ENCODE measurements around the gene FUBP3.
A peak's percentile ranks its signal among the peaks of the same experiment; 100 is the strongest.

FUBP3 gene

GRCh38 chr9:130654879-130655278 is 75.5 kb downstream of the FUBP3 start:
- in situ Hi-C loops (cut with HindIII; ENCODE audit: low pct_unique_long_range_greater_than_20kb, low sequenced_read_pairs) = no loop called here
- no peak for TF ChIP-seq JUND (IDR thresholded peaks at IDR 0.05; ENCODE audit: low read depth)
- DNase-seq (ENCODE audit: low read depth in 1 of 2, low spot score in 1 of 2) = no peak

GRCh38 chr9:130658893-130659698 is 79.7 kb downstream of the FUBP3 start:
- DNase-seq (ENCODE audit: low read depth in 1 of 2, low spot score in 1 of 2) = no peak
- TF ChIP-seq JUND (IDR thresholded peaks at IDR 0.05; ENCODE audit: low read depth) = no peak
- in situ Hi-C loops (cut with HindIII; ENCODE audit: low pct_unique_long_range_greater_than_20kb, low sequenced_read_pairs) = no loop called here

- TF ChIP-seq JUND (IDR thresholded peaks at IDR 0.05; ENCODE audit: low read depth) = no peak
- in situ Hi-C loops (cut with HindIII; ENCODE audit: low pct_unique_long_range_greater_than_20kb, low sequenced_read_pairs) = no loop called here
- DNase-seq (ENCODE audit: low read depth in 1 of 2, low spot score in 1 of 2) = no peak
Measured at GRCh38 chr9:130659699-130660248, 80.4 kb downstream of the FUBP3 start.

- in situ Hi-C loops (cut with HindIII; ENCODE audit: low pct_unique_long_range_greater_than_20kb, low sequenced_read_pairs) = no loop called here
- no peak for DNase-seq (ENCODE audit: low read depth in 1 of 2, low spot score in 1 of 2)
- TF ChIP-seq JUND (IDR thresholded peaks at IDR 0.05; ENCODE audit: low read depth) = no peak
Measured at GRCh38 chr9:130660326-130660682, 80.9 kb downstream of the FUBP3 start.

DNA sequence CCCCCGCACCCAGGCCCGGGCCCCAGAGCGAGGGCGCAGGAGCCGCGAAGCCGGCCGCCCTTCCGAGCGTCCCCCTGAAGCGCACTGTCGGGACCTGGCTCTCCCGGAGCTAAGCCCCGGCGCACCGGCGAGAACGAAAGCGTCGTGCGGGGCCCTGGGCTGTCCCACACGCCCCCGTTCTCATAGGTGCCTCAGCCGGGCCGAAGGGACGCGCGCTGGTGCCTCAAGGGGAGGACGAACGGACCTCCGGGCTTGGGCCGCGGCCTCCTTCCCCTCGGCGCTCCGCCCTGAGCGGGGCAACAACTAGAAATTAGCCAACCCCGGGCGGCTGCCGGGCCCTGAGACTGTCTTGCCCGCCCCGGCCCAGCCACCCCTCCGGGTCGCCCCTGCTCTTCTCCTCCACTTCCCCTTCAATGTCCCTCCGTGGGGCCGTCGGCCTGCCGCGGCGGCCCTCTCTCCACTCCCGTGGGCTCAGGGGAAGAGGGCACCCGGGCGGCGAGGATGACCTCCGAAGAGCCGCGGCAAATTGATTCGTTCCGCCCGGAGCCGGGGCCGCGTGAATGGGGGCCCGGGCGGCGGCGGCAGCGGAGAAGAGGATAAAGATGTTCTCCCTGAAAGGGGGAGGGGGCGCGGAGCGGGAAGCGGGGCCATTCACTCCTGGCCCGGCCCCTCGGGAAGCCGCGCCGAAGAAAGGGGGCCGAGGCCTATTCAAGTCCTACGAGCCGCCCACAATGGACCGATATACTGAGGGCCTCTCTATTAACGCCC is 81.5 kb downstream of the FUBP3 start:
- DNase-seq (ENCODE audit: low read depth in 1 of 2, low spot score in 1 of 2) = no peak
- TF ChIP-seq JUND (IDR thresholded peaks at IDR 0.05; ENCODE audit: low read depth) = no peak
- in situ Hi-C loops (cut with HindIII; ENCODE audit: low pct_unique_long_range_greater_than_20kb, low sequenced_read_pairs) = no loop called here

DNA sequence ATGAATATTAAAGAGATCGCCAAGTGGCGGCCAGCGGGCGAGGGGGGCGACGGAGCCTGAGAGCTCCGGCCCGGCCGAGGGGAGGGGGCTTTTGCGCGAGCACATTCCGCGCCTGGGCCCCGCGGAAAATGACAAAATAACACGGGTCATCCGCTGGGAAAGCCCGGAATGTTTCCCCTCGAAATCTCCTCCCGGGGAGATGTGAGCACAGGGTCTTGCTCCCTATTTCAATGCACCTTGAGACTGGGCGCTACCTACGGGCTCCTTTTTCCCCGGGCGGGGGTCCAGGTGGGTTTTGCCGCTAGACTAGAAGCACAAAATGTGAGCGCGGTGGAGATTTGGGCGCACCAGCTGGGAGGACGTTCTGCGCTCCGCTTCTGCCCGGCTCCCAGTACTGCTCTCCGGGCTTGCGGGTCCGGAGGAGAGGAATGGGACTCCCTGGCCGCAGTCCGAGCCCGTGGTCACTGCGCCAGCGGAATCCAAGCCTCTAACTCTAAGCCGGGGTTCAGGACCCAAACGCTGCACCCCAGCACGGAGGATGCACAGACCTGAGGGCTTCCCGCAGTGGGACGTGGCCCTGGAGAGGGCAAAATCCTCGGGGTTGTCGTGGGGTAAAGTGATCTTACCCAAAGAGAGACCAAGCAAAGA is 82.2 kb downstream of the FUBP3 start:
- no peak for TF ChIP-seq JUND (IDR thresholded peaks at IDR 0.05; ENCODE audit: low read depth)
- in situ Hi-C loops (cut with HindIII; ENCODE audit: low pct_unique_long_range_greater_than_20kb, low sequenced_read_pairs) = no loop called here
- no peak for DNase-seq (ENCODE audit: low read depth in 1 of 2, low spot score in 1 of 2)

- in situ Hi-C loops (cut with HindIII; ENCODE audit: low pct_unique_long_range_greater_than_20kb, low sequenced_read_pairs) = no loop called here
- no peak for DNase-seq (ENCODE audit: low read depth in 1 of 2, low spot score in 1 of 2)
- TF ChIP-seq JUND (IDR thresholded peaks at IDR 0.05; ENCODE audit: low read depth) = no peak
Measured at GRCh38 chr9:130662099-130662969, 83.0 kb downstream of the FUBP3 start.

GRCh38 chr9:130662970-130663257 is 83.5 kb downstream of the FUBP3 start:
- in situ Hi-C loops (cut with HindIII; ENCODE audit: low pct_unique_long_range_greater_than_20kb, low sequenced_read_pairs) = no loop called here
- no peak for TF ChIP-seq JUND (IDR thresholded peaks at IDR 0.05; ENCODE audit: low read depth)
- DNase-seq (ENCODE audit: low read depth in 1 of 2, low spot score in 1 of 2) = no peak

DNA sequence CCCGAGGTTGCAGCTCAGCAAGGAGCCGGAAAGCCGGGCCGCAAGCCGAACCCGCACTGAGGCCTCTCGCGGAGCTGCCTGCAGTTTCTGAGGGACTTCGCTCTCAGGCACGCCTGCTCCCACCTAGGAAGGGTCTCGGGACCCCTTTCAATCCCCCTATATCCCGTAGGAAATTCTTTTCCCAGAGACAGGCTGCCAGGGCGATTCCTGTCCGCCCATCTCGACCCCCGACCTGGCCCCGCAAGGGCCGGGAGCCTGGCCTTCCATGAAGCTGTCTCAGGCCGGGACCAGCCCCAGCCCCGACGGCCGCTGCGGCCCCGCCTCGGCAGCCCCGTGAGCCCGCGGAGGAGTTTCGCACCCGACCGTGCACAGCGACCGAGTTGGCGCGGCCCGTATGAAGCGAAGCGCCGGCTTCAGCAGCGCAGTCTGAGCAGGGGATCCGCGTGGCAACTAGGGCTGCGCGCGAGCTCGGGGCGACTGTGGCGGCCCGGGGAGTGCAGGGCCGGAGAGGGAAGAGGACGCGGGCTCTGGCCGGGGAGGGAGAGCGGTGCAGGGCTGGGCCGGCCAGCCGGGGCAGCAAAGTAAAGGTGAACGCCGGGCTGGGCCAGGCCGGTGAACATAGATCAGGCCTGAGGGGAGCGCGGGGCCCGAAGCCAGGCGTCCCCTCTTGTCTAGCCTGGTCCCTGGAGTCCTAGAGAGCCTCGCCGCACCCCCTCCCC is 84.0 kb downstream of the FUBP3 start:
- in situ Hi-C loops (cut with HindIII; ENCODE audit: low pct_unique_long_range_greater_than_20kb, low sequenced_read_pairs) = no loop called here
- DNase-seq (ENCODE audit: low read depth in 1 of 2, low spot score in 1 of 2) = peak; percentile 31 to 85
- no peak for TF ChIP-seq JUND (IDR thresholded peaks at IDR 0.05; ENCODE audit: low read depth)

GRCh38 chr9:130663977-130664250 is 84.5 kb downstream of the FUBP3 start:
- no peak for TF ChIP-seq JUND (IDR thresholded peaks at IDR 0.05; ENCODE audit: low read depth)
- no peak for DNase-seq (ENCODE audit: low read depth in 1 of 2, low spot score in 1 of 2)
- in situ Hi-C loops (cut with HindIII; ENCODE audit: low pct_unique_long_range_greater_than_20kb, low sequenced_read_pairs) = no loop called here

GRCh38 chr9:130664251-130665028 is 85.1 kb downstream of the FUBP3 start, which contains the start of gene PRDM12:
TSS of gene PRDM12 (plus strand) at chr9:130664594. CDS start at chr9:130664654, 60 bp downstream.
- in situ Hi-C loops (cut with HindIII; ENCODE audit: low pct_unique_long_range_greater_than_20kb, low sequenced_read_pairs) = no loop called here
- DNase-seq (ENCODE audit: low read depth in 1 of 2, low spot score in 1 of 2) = no peak
- TF ChIP-seq JUND (IDR thresholded peaks at IDR 0.05; ENCODE audit: low read depth) = no peak
